Non-pigmented ciliary epithelial cell (primary cell): ENCODE measurements around the gene SCYGR5.
"Not testable (repeated sequence)": the region's sequence is repeated elsewhere in the genome, so short reads cannot be mapped to it uniquely, and the experiment has no call there.

Source experiments
- DNase-seq: peaks from one replicate; pipeline ENCODE4 v3.0.0-alpha.2; 2010; ENCODE audit warnings: low read depth

Gene SCYGR5

GRCh38 chr2:227666631-227667170 lies at the start of gene SCYGR5:
Gene SCYGR5 (plus strand): TSS chr2:227666804. CDS start chr2:227666804, 0 bp downstream.
- not testable (repeated sequence) for DNase-seq

- no peak for DNase-seq
Observed at GRCh38 chr2:227617316-227618230, 49.0 kb upstream of the SCYGR5 start, which contains the start of gene SCYGR4. Gene SCYGR4 (plus strand): TSS chr2:227617498. CDS start chr2:227617498, 0 bp downstream.

GRCh38 chr2:227623226-227623625 lies 43.4 kb upstream of the SCYGR5 start:
- DNase-seq = peak; percentile 32

- DNase-seq = no peak
Observed at GRCh38 chr2:227625420-227625819, 41.2 kb upstream of the SCYGR5 start.

- DNase-seq = no peak
Observed at GRCh38 chr2:227626580-227627151, 39.9 kb upstream of the SCYGR5 start.

- no peak for DNase-seq
Observed at GRCh38 chr2:227627769-227628168, 38.8 kb upstream of the SCYGR5 start.

- no peak for DNase-seq
Observed at GRCh38 chr2:227629435-227629834, 37.2 kb upstream of the SCYGR5 start.

- DNase-seq = no peak
Observed at GRCh38 chr2:227630322-227630721, 36.3 kb upstream of the SCYGR5 start.

- no peak for DNase-seq
Observed at GRCh38 chr2:227632827-227633226, 33.8 kb upstream of the SCYGR5 start.

GRCh38 chr2:227634201-227634600 lies 32.4 kb upstream of the SCYGR5 start:
- no peak for DNase-seq

GRCh38 chr2:227642656-227643055 lies 23.9 kb upstream of the SCYGR5 start:
- no peak for DNase-seq

GRCh38 chr2:227643990-227644551 lies 22.5 kb upstream of the SCYGR5 start:
- no peak for DNase-seq

GRCh38 chr2:227653419-227653818 lies 13.2 kb upstream of the SCYGR5 start:
- DNase-seq = no peak

GRCh38 chr2:227654426-227654825 lies 12.2 kb upstream of the SCYGR5 start:
- no peak for DNase-seq

GRCh38 chr2:227655454-227655853 lies 11.2 kb upstream of the SCYGR5 start:
- peak; percentile 76 for DNase-seq

- DNase-seq = no peak
Observed at GRCh38 chr2:227657199-227657845, 9.3 kb upstream of the SCYGR5 start.

- DNase-seq = no peak
Observed at GRCh38 chr2:227661025-227661649, 5.5 kb upstream of the SCYGR5 start.

- no peak for DNase-seq
Observed at GRCh38 chr2:227661827-227662226, 4.8 kb upstream of the SCYGR5 start.

- no peak for DNase-seq
Observed at GRCh38 chr2:227665189-227665940, 1.2 kb upstream of the SCYGR5 start.

GRCh38 chr2:227671170-227671905 lies 4.7 kb downstream of the SCYGR5 start:
- no peak for DNase-seq
